NCI-H460 (cell line): Measurements from ENCODE around the gene ING1. TPM values are rescaled to one million over a fixed set of nuclear protein-coding genes. Genes with fewer than 3 reads are reported as not detected.
"Not testable (repeated sequence)": the region's sequence is repeated elsewhere in the genome, so short reads cannot be mapped to it uniquely, and the experiment has no call there.

Experiments used
- DNase-seq: peaks from one replicate; pipeline ENCODE4 v3.0.0-alpha.2; 2016; ENCODE audit warnings: low read depth; ENCODE audit errors: extremely low read depth
- total RNA-seq: library from RNA; depleted of rRNA; stranded (reverse); fragments of >200 nt; shearing (Covaris generic); gene quantifications from 2 replicates; pipeline ENCODE4 v1.2.3, GENCODE V29; 2014

The ING1 gene
- total RNA-seq, 1 experiment from 2014 or later: 11.1 TPM

- DNase-seq: no peak
Observed at GRCh38 chr13:110713981-110714796, 689 bp downstream of the ING1 start.

- DNase-seq: no peak
Observed at GRCh38 chr13:110714797-110715394, 1.4 kb downstream of the ING1 start.

- peak; percentile 98 for DNase-seq
Observed at GRCh38 chr13:110715395-110716246, 2.1 kb downstream of the ING1 start.

- no peak for DNase-seq
Observed at GRCh38 chr13:110716247-110716515, 2.7 kb downstream of the ING1 start.

GRCh38 chr13:110719036-110719710 lies 5.7 kb downstream of the ING1 start:
- DNase-seq: no peak

- no peak for DNase-seq
Observed at GRCh38 chr13:110722971-110723370, 9.5 kb downstream of the ING1 start.

GRCh38 chr13:110723598-110723997 lies 10.1 kb downstream of the ING1 start:
- DNase-seq: no peak

GRCh38 chr13:110726153-110726552 lies 12.7 kb downstream of the ING1 start:
- DNase-seq: not testable (repeated sequence)

- no peak for DNase-seq
Observed at GRCh38 chr13:110726726-110727125, 13.2 kb downstream of the ING1 start.

GRCh38 chr13:110731072-110731471 lies 17.6 kb downstream of the ING1 start:
- no peak for DNase-seq

GRCh38 chr13:110734561-110734960 lies 21.1 kb downstream of the ING1 start:
- DNase-seq: no peak

GRCh38 chr13:110737555-110737954 lies 24.1 kb downstream of the ING1 start:
- no peak for DNase-seq

- DNase-seq: no peak
Observed at GRCh38 chr13:110743687-110744086, 30.2 kb downstream of the ING1 start.

- no peak for DNase-seq
Observed at GRCh38 chr13:110746438-110746837, 32.9 kb downstream of the ING1 start.

- no peak for DNase-seq
Observed at GRCh38 chr13:110748271-110748670, 34.8 kb downstream of the ING1 start.

GRCh38 chr13:110756219-110756631 lies 42.7 kb downstream of the ING1 start:
- no peak for DNase-seq

- no peak for DNase-seq
Observed at GRCh38 chr13:110757296-110757695, 43.8 kb downstream of the ING1 start.

- DNase-seq: no peak
Observed at GRCh38 chr13:110758195-110758805, 44.8 kb downstream of the ING1 start.

GRCh38 chr13:110759710-110760109 lies 46.2 kb downstream of the ING1 start:
- no peak for DNase-seq

- DNase-seq: no peak
Observed at GRCh38 chr13:110760611-110761010, 47.1 kb downstream of the ING1 start.
